Activated naive CD8-positive, alpha-beta T cell treated with anti-CD3 and anti-CD28 coated beads, Interleukin-2, amount 10 ng/mL, durations not matched to agents 7 days and 5 days (primary cell): ENCODE data around the gene PUSL1. TPM values are rescaled to one million over a fixed set of nuclear protein-coding genes. Genes with fewer than 3 reads are reported as not detected.

Experiments
- ATAC-seq: fragments of 150-1000 bp; cut with Tn5 transposase; one replicate; pipeline ENCODE4 v1.10.0; 2021; ENCODE audit warnings: low read depth, moderate library complexity
- POLR2A ChIA-PET: fragments of 350-600 bp; sonication (Branson Sonifier 250); formaldehyde crosslinking; loops from one replicate; lab custom pipeline; 2021; ENCODE audit warnings: antibody characterized with exemption; lab: Charles Lee
- DNase-seq: peaks from one replicate; pipeline ENCODE4 v3.0.0; 2021
- H3K27ac Mint-ChIP-seq: one replicate; pipeline ENCODE4 v1.8.0; 2022; ENCODE audit warnings: mild to moderate bottlenecking, mixed read lengths
- H3K27me3 Mint-ChIP-seq: one replicate; pipeline ENCODE4 v1.8.0; 2022; ENCODE audit warnings: mild to moderate bottlenecking, moderate library complexity, mixed read lengths
- H3K36me3 Mint-ChIP-seq: one replicate; pipeline ENCODE4 v1.8.0; 2021; ENCODE audit warnings: mild to moderate bottlenecking, mixed read lengths
- H3K4me1 Mint-ChIP-seq: one replicate; pipeline ENCODE4 v1.8.0; 2021; ENCODE audit warnings: mixed read lengths
- H3K4me3 Mint-ChIP-seq: one replicate; pipeline ENCODE4 v1.8.0; 2022; ENCODE audit warnings: mild to moderate bottlenecking, moderate library complexity, mixed read lengths
- H3K9me3 Mint-ChIP-seq: one replicate; pipeline ENCODE4 v1.8.0; 2021; ENCODE audit warnings: mixed read lengths
- total RNA-seq, 2 experiments: library from RNA; stranded (reverse); gene quantifications; one replicate each; pipeline ENCODE4 v1.2.3, GENCODE V29; 2021

Gene PUSL1
- total RNA-seq, 2 experiments from 2014 or later = 22.3 to 22.4 TPM

DNA sequence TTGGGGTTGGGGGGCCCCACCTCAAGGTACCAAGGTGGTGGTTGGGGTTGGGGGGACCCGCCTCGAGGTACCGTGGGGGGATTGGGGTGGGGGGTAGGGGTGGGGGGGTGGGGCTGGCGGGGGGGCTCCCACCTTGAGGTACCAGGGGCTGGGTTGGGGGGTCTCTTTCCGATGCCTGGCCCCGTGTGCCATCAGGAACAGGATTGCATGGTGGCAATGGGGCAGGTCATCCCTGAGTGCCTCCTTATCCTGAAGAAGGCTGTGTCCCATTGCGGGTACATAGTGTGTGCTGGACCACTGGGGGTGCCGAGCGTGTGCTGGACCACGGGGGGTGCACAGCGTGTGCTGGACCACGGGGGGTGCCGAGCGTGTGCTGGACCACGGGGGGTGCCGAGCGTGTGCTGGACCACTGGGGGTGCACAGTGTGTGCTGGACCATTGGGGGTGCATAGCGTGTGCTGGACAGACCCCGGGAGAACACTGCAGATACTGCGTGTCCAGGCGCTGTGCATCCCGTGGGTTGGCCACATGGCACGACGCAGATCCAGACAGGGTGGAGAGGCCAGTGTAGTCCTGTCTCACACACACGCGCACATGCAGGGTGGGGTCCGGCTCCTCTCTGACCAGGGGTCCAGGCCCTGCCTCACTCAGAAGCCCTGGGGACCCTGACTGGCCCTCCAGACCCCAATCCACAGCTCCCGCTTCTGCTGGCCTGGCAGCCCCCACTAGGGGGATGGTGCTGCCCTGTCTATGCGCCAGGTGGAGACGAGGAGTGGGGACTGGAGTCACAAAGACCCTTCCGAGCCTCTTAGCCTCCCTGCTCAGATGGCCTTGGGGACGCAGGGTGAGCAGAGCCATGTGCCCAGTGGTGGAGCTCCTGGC, 23.9 kb upstream of the PUSL1 start:
- POLR2A ChIA-PET = interaction anchor here (1.2 kb wide), 1 partner anchor 10 kb away, joined by 3 read pairs; no protein-coding TSS in a partner anchor
- Mint-ChIP-seq H3K36me3 (no peaks in the 10 kb centered on the region), H3K27ac (no peak overlapping the region), H3K9me3 (no peaks in the 10 kb centered on the region), H3K4me1 (peaks cover 2% of the 10 kb centered on the region), H3K4me3 (no peak overlapping the region), H3K27me3 (no peaks in the 10 kb centered on the region)
- DNase-seq = no peak
- ATAC-seq = no peak

DNA sequence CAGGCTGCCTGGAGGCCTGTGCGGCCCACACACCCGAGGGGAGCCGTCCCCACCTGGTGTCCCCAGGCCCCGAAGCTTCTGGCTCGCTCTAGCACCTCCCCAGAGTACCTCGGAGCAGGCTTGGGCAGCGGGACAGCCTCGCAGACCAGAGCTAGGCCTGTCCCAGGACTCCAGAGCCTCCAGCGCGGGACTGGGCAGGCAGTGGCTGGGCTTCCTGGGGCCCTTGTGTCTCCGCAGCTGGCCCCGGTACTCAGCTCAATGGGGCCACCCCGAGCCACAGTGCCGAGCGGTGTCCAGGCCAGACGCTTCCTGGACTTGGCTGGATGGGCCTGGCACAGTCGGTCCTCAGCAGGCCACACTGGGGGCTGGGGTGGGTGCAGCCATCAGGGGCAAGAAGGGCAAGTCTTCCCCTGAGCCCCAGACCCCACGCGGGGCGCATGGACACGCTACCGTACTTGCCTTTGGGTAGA, 23.3 kb upstream of the PUSL1 start:
- H3K27me3 Mint-ChIP-seq = no peaks in the 10 kb centered on the region
- DNase-seq (no peak), ATAC-seq (no peak)
- POLR2A ChIA-PET = interaction anchor here (1.2 kb wide), 1 partner anchor 11 kb away, joined by 3 read pairs; no protein-coding TSS in a partner anchor
- H3K9me3 Mint-ChIP-seq = no peaks in the 10 kb centered on the region
- H3K4me1 Mint-ChIP-seq = peaks cover 2% of the 10 kb centered on the region
- no peaks in the 10 kb centered on the region for H3K36me3 Mint-ChIP-seq
- no peak overlapping the region for H3K4me3 Mint-ChIP-seq
- H3K27ac Mint-ChIP-seq = no peak overlapping the region

DNA sequence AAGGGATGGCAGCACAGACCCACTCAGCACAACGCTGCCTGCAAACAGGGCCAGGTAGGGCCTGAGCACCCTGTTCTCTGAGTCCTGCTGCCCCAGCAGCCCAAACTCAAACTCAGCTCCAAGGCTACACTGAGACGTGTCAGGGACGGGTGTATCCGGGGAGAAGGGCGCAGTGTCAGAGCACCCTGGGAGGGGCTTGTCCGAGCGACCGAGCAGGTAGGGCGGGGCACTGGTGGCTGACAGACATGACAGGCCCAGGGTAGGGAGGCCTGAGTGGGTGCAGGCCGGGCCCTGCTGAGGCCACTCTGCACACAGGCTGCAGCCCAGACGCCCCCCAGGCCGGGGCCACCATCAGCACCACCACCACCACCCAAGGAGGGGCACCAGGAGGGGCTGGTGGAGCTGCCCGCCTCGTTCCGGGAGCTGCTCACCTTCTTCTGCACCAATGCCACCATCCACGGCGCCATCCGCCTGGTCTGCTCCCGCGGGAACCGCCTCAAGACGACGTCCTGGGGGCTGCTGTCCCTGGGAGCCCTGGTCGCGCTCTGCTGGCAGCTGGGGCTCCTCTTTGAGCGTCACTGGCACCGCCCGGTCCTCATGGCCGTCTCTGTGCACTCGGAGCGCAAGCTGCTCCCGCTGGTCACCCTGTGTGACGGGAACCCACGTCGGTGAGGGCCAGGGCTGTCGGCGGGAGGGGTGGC, 22.6 kb upstream of the PUSL1 start:
- H3K4me1 Mint-ChIP-seq = peaks cover 2% of the 10 kb centered on the region
- ATAC-seq (no peak), DNase-seq (peak; percentile 31)
- no peak overlapping the region for H3K4me3 Mint-ChIP-seq
- POLR2A ChIA-PET = interaction anchor here (1.2 kb wide), 1 partner anchor 11 kb away, joined by 3 read pairs; no protein-coding TSS in a partner anchor
- H3K36me3 Mint-ChIP-seq = no peaks in the 10 kb centered on the region
- H3K9me3 Mint-ChIP-seq = no peaks in the 10 kb centered on the region
- no peak overlapping the region for H3K27ac Mint-ChIP-seq
- H3K27me3 Mint-ChIP-seq = no peaks in the 10 kb centered on the region

DNA sequence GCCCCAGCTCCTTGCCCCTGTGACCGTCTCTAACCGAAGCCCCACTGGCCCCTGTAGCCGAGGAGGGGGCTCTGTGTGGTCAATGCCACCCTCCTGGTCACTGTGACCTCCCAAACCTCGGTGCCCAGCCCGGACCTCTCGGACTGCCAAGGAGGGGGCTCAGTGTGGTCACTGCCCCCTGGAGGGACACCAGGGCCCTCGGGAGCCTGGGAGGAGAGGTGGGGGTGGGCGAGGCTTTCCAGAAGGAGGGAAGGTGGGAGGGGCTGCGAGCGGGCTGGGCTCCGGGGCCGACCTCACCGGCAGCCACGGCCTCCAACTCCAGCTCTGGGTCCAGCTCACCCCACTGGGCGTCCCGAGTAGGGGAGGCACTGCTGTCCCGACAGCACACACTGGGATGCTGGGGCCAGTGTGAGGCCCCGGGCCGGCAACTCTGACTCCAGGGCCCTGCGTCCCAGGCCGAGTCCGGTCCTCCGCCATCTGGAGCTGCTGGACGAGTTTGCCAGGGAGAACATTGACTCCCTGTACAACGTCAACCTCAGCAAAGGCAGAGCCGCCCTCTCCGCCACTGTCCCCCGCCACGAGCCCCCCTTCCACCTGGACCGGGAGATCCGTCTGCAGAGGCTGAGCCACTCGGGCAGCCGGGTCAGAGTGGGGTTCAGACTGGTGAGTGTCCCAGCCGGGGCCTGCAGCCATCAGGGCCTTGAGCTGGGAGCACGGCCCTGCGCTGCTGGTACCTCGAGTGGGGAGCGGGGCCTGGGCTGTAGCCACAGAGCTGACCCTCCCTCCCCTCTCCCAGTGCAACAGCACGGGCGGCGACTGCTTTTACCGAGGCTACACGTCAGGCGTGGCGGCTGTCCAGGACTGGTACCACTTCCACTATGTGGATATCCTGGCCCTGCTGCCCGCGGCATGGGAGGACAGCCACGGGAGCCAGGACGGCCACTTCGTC, 21.8 kb upstream of the PUSL1 start:
- no peaks in the 10 kb centered on the region for H3K36me3 Mint-ChIP-seq
- H3K27me3 Mint-ChIP-seq = no peaks in the 10 kb centered on the region
- DNase-seq (peak; percentile 31), ATAC-seq (no peak)
- no peaks in the 10 kb centered on the region for H3K9me3 Mint-ChIP-seq
- H3K4me1 Mint-ChIP-seq = peaks cover 2% of the 10 kb centered on the region
- H3K27ac Mint-ChIP-seq = no peak overlapping the region
- no peak overlapping the region for H3K4me3 Mint-ChIP-seq
- POLR2A ChIA-PET = no interaction called here

DNA sequence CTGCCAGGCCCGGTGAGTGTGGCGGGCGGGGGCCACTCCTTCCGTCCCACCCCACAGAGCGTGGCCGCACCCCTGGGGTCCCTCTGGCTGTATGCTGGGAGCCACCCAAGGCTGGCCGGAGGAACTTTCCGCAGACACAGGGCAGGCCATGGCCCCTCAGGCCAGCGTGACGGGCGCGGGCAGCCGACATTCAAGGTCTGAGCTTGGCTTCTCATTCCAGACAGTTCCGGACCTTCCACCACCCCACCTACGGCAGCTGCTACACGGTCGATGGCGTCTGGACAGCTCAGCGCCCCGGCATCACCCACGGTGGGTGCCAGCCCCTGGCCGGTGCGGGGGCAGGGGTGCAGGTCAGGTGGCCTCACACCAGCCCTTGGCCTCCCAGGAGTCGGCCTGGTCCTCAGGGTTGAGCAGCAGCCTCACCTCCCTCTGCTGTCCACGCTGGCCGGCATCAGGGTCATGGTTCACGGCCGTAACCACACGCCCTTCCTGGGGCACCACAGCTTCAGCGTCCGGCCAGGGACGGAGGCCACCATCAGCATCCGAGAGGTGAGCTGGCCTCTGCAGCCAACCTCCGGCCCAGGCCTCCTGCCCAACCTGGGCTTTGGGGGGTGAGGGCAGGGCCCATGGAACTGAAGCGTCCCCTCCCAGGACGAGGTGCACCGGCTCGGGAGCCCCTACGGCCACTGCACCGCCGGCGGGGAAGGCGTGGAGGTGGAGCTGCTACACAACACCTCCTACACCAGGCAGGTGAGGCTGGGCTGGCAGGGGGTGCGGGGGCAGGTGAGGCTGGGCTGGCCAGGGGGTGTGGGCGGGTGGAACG, 20.9 kb upstream of the PUSL1 start:
- POLR2A ChIA-PET = no interaction called here
- Mint-ChIP-seq H3K9me3 (no peaks in the 10 kb centered on the region), H3K36me3 (no peaks in the 10 kb centered on the region), H3K4me3 (no peak overlapping the region), H3K4me1 (peaks cover under 1% of the 10 kb centered on the region), H3K27me3 (no peaks in the 10 kb centered on the region), H3K27ac (no peak overlapping the region)
- ATAC-seq (no peak), DNase-seq (peak; percentile 33)

DNA sequence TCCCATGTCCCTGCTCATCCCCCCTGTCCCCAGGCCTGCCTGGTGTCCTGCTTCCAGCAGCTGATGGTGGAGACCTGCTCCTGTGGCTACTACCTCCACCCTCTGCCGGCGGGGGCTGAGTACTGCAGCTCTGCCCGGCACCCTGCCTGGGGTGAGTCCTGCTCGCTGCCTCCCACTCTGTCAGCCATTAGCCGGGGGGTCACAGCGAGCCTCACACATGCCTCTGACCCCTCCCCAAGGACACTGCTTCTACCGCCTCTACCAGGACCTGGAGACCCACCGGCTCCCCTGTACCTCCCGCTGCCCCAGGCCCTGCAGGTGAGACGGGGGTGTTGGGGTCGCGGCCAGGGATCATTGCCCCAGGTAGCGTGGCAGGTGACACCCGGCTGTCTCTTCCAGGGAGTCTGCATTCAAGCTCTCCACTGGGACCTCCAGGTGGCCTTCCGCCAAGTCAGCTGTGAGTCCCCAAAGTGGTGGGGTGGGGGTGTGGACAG, 18.1 kb upstream of the PUSL1 start:
- peak; percentile 28 for ATAC-seq

DNA sequence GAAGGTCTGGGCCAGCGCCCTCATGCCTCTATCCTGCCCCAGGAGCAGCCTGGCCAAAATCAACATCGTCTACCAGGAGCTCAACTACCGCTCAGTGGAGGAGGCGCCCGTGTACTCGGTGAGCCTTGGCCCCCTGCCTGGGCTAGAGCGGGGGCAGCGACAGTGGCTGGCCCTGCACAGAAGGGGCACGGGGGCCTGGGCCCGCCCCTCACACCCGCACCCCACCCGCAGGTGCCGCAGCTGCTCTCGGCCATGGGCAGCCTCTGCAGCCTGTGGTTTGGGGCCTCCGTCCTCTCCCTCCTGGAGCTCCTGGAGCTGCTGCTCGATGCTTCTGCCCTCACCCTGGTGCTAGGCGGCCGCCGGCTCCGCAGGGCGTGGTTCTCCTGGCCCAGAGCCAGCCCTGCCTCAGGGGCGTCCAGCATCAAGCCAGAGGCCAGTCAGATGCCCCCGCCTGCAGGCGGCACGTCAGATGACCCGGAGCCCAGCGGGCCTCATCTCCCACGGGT, 17.3 kb upstream of the PUSL1 start:
- POLR2A ChIA-PET = interaction anchor here (0.6 to 1.1 kb wide), 2 partner anchors 98 to 169 kb away, joined by 5 read pairs; no protein-coding TSS in a partner anchor
- Mint-ChIP-seq H3K9me3 (no peaks in the 10 kb centered on the region), H3K4me3 (no peak overlapping the region), H3K4me1 (no peaks in the 10 kb centered on the region), H3K27me3 (no peaks in the 10 kb centered on the region), H3K27ac (no peak overlapping the region), H3K36me3 (no peaks in the 10 kb centered on the region)
- ATAC-seq (no peak), DNase-seq (no peak)

More for the DNA sequence above, 18.1 kb upstream of the PUSL1 start:
- Mint-ChIP-seq H3K36me3 (no peaks in the 10 kb centered on the region), H3K4me3 (no peak overlapping the region), H3K4me1 (no peaks in the 10 kb centered on the region), H3K9me3 (no peaks in the 10 kb centered on the region), H3K27me3 (no peaks in the 10 kb centered on the region), H3K27ac (no peak overlapping the region)
- POLR2A ChIA-PET = interaction anchor here (0.6 kb wide), 1 partner anchor 99 kb away, joined by 5 read pairs; no protein-coding TSS in a partner anchor
- peak; percentile 75 for DNase-seq

DNA sequence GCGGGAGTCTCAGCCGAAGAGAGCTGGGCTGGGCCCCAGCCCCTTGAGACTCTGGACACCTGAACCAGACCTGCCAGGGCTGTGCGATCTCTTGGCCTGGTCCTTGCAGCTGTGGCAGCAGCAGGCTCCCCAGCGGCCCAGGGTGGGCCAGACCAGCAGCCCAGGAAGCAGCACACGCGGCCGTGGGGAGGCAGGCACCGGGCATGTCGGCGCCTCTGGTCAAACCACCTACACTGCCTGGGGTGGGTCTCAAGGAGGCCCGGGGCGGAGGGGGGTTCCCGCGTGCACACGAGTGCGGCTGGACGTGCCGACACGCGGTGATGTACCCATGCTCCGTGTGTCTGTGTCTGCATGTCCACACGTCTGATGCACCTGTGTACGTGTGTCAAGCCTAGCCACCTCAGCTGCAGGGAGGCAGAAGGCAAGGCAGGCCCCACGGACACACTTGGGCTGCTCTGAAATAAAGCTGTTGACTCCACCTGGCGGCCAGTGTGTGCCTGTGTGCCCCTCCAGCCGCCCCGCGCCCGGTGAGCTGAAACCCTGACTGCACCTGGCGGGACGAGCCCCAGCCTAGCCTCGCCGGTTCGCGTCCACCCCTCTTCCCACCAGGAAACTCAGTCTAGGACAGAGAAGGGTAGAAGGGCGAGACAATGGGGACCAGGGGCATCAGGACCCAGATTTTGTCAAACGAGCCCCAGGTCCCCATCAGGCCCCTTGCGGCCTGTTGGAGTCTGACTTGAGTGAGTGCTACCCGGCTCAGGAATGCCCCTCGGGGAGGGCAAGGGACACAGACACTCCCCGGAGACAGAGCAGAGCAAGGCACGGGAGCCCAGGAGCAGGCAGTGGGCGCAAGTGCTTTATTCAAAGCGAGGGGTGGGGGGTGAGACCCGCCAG, 16.6 kb upstream of the PUSL1 start:
- ATAC-seq (peak; percentile 79), DNase-seq (peak; percentile 68)
- Mint-ChIP-seq H3K27ac (no peak overlapping the region), H3K4me3 (no peak overlapping the region), H3K9me3 (no peaks in the 10 kb centered on the region), H3K27me3 (no peaks in the 10 kb centered on the region), H3K4me1 (no peaks in the 10 kb centered on the region), H3K36me3 (no peaks in the 10 kb centered on the region)
- POLR2A ChIA-PET = interaction anchor here (1.1 kb wide), 1 partner anchor 170 kb away, joined by 5 read pairs; no protein-coding TSS in a partner anchor

DNA sequence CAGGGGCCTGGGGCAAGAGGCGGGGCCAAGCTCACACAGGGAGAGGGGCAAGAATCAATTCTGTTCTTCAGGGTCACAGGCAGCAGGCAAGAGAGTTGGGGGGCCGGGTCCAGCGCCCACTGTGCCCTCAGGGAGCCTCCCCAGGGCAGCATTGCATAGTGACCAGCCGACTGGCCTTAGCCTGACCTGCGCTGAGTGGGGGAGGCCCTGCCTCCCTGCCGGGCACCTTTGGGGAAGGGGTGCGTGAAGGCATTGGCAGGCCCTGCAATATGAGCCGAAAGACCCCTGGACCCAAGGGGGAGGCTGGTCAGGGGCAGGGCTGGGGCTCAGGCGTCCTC, 16.0 kb upstream of the PUSL1 start:
- no peak overlapping the region for H3K27ac Mint-ChIP-seq
- no peak overlapping the region for H3K4me3 Mint-ChIP-seq
- no peaks in the 10 kb centered on the region for H3K9me3 Mint-ChIP-seq
- H3K4me1 Mint-ChIP-seq = no peaks in the 10 kb centered on the region
- ATAC-seq = no peak
- POLR2A ChIA-PET = interaction anchor here (1.1 kb wide), 1 partner anchor 170 kb away, joined by 5 read pairs; no protein-coding TSS in a partner anchor
- H3K27me3 Mint-ChIP-seq = no peaks in the 10 kb centered on the region
- DNase-seq = no peak
- no peaks in the 10 kb centered on the region for H3K36me3 Mint-ChIP-seq

DNA sequence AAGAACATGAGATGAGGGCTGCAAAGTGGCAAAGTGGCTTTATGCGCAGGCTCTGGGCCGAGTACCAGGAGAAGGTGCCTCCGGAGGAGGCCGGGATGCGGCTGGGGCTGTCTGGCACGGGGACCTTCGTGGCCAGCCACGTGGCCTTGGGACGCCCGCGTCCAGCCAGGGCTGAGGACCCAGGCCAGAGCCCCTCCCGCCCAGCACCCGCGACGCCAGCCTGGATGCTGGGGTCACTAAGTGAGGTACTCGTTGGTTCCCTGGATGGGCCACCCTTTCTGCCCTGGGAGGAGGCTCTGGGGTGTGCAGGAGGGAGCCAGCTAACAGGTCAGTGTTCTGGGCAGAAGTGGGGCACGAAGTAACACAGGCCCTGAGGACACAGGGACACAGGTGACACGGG, 15.5 kb upstream of the PUSL1 start:
- ATAC-seq = no peak
- POLR2A ChIA-PET = no interaction called here
- DNase-seq = peak; percentile 30
- Mint-ChIP-seq H3K9me3 (no peaks in the 10 kb centered on the region), H3K36me3 (no peaks in the 10 kb centered on the region), H3K4me3 (no peak overlapping the region), H3K27me3 (no peaks in the 10 kb centered on the region), H3K4me1 (no peaks in the 10 kb centered on the region), H3K27ac (no peak overlapping the region)
